Measurements from ENCODE around the gene STARD7. TPM values are rescaled to one million over a fixed set of nuclear protein-coding genes. Genes with fewer than 3 reads are reported as not detected.

Gene STARD7
- total RNA-seq, 1 donor from 2014 or later: 206 TPM

- Mint-ChIP-seq H3K4me3 (ENCODE audit: low read depth) (no peak overlapping the region), H3K27me3 (ENCODE audit: low read depth) (no peaks in the 10 kb centered on the region), H3K4me1 (ENCODE audit: low read depth) (peaks cover 7% of the 10 kb centered on the region), H3K9me3 (no peaks in the 10 kb centered on the region), H3K36me3 (ENCODE audit: low read depth) (peaks cover 49% of the 10 kb centered on the region), H3K27ac (no peak overlapping the region)
- no peak for DNase-seq (ENCODE audit: low spot score)
- intact Hi-C loops (cut with micrococcal nuclease): no loop called here
These were observed 23.6 kb downstream of the STARD7 start for GRCh38 chr2:96184989-96185388.

GRCh38 chr2:96184188-96184587 is 24.4 kb downstream of the STARD7 start:
- Mint-ChIP-seq H3K4me3 (ENCODE audit: low read depth) (no peak overlapping the region), H3K27ac (no peak overlapping the region)

GRCh38 chr2:96181529-96181928 is 27.1 kb downstream of the STARD7 start:
- Mint-ChIP-seq H3K36me3 (ENCODE audit: low read depth) (peaks cover 30% of the 10 kb centered on the region), H3K27me3 (ENCODE audit: low read depth) (peaks cover 1% of the 10 kb centered on the region), H3K27ac (no peak overlapping the region), H3K4me1 (ENCODE audit: low read depth) (peaks cover 7% of the 10 kb centered on the region), H3K4me3 (ENCODE audit: low read depth) (no peak overlapping the region), H3K9me3 (no peaks in the 10 kb centered on the region)
- DNase-seq (ENCODE audit: low spot score): no peak
- intact Hi-C loops (cut with micrococcal nuclease): no loop called here

More at GRCh38 chr2:96184188-96184587, 24.4 kb downstream of the STARD7 start:
- no peaks in the 10 kb centered on the region for H3K27me3 Mint-ChIP-seq (ENCODE audit: low read depth)
- no peak for DNase-seq (ENCODE audit: low spot score)
- H3K36me3 Mint-ChIP-seq (ENCODE audit: low read depth): peaks cover 44% of the 10 kb centered on the region
- peaks cover 7% of the 10 kb centered on the region for H3K4me1 Mint-ChIP-seq (ENCODE audit: low read depth)
- no peaks in the 10 kb centered on the region for H3K9me3 Mint-ChIP-seq
- intact Hi-C loops (cut with micrococcal nuclease): no loop called here

GRCh38 chr2:96180521-96180920 is 28.1 kb downstream of the STARD7 start:
- DNase-seq (ENCODE audit: low spot score): no peak
- Mint-ChIP-seq H3K9me3 (no peaks in the 10 kb centered on the region), H3K27ac (no peak overlapping the region), H3K36me3 (ENCODE audit: low read depth) (peaks cover 19% of the 10 kb centered on the region), H3K4me3 (ENCODE audit: low read depth) (no peak overlapping the region), H3K27me3 (ENCODE audit: low read depth) (peaks cover 1% of the 10 kb centered on the region), H3K4me1 (ENCODE audit: low read depth) (peaks cover 7% of the 10 kb centered on the region)
- intact Hi-C loops (cut with micrococcal nuclease): no loop called here

GRCh38 chr2:96180002-96180401 is 28.6 kb downstream of the STARD7 start:
- DNase-seq (ENCODE audit: low spot score): no peak
- intact Hi-C loops (cut with micrococcal nuclease): no loop called here
- Mint-ChIP-seq H3K27ac (no peak overlapping the region), H3K4me3 (ENCODE audit: low read depth) (no peak overlapping the region), H3K4me1 (ENCODE audit: low read depth) (peaks cover 7% of the 10 kb centered on the region), H3K9me3 (no peaks in the 10 kb centered on the region), H3K27me3 (ENCODE audit: low read depth) (peaks cover 1% of the 10 kb centered on the region), H3K36me3 (ENCODE audit: low read depth) (peaks cover 14% of the 10 kb centered on the region)

- no peaks in the 10 kb centered on the region for H3K36me3 Mint-ChIP-seq (ENCODE audit: low read depth)
- no peak overlapping the region for H3K4me3 Mint-ChIP-seq (ENCODE audit: low read depth)
- intact Hi-C loops (cut with micrococcal nuclease): loop anchor here (10.0 kb wide), 1 partner anchor 152 kb away; no protein-coding TSS in a partner anchor
- no peak for DNase-seq (ENCODE audit: low spot score)
- no peak overlapping the region for H3K27ac Mint-ChIP-seq
- peaks cover 19% of the 10 kb centered on the region for H3K4me1 Mint-ChIP-seq (ENCODE audit: low read depth)
- peaks cover 1% of the 10 kb centered on the region for H3K27me3 Mint-ChIP-seq (ENCODE audit: low read depth)
- no peaks in the 10 kb centered on the region for H3K9me3 Mint-ChIP-seq
These were observed 32.0 kb downstream of the STARD7 start for GRCh38 chr2:96176661-96177060.

- intact Hi-C loops (cut with micrococcal nuclease): loop anchor here (1.0 to 10.0 kb wide), 2 partner anchors 38 to 151 kb away; partner anchors contain the start of gene ASTL
- Mint-ChIP-seq H3K27ac (no peak overlapping the region), H3K9me3 (no peaks in the 10 kb centered on the region), H3K27me3 (ENCODE audit: low read depth) (peaks cover 1% of the 10 kb centered on the region), H3K36me3 (ENCODE audit: low read depth) (no peaks in the 10 kb centered on the region), H3K4me3 (ENCODE audit: low read depth) (no peak overlapping the region), H3K4me1 (ENCODE audit: low read depth) (peaks cover 19% of the 10 kb centered on the region)
- no peak for DNase-seq (ENCODE audit: low spot score)
These were observed 32.7 kb downstream of the STARD7 start for GRCh38 chr2:96175951-96176350.

GRCh38 chr2:96174251-96175144 is 34.1 kb downstream of the STARD7 start:
- no peaks in the 10 kb centered on the region for H3K36me3 Mint-ChIP-seq (ENCODE audit: low read depth)
- peak; percentile 71 for DNase-seq (ENCODE audit: low spot score)
- no peak overlapping the region for H3K27ac Mint-ChIP-seq
- intact Hi-C loops (cut with micrococcal nuclease): loop anchor here (1.0 to 10.0 kb wide), 2 partner anchors 36 to 150 kb away; partner anchors contain the start of gene ASTL
- no peaks in the 10 kb centered on the region for H3K9me3 Mint-ChIP-seq
- H3K4me1 Mint-ChIP-seq (ENCODE audit: low read depth): peaks cover 15% of the 10 kb centered on the region
- peak overlapping the region; percentile 7 for H3K4me3 Mint-ChIP-seq (ENCODE audit: low read depth)
- peaks cover 1% of the 10 kb centered on the region for H3K27me3 Mint-ChIP-seq (ENCODE audit: low read depth)

GRCh38 chr2:96171831-96172230 is 36.8 kb downstream of the STARD7 start:
- peaks cover 6% of the 10 kb centered on the region for H3K9me3 Mint-ChIP-seq
- intact Hi-C loops (cut with micrococcal nuclease): loop anchor here (10.0 kb wide), 1 partner anchor 147 kb away; no protein-coding TSS in a partner anchor

GRCh38 chr2:96170626-96171025 is 38.0 kb downstream of the STARD7 start:
- H3K27me3 Mint-ChIP-seq (ENCODE audit: low read depth): no peaks in the 10 kb centered on the region
- no peak for DNase-seq (ENCODE audit: low spot score)
- peaks cover 33% of the 10 kb centered on the region for H3K4me1 Mint-ChIP-seq (ENCODE audit: low read depth)
- peaks cover 6% of the 10 kb centered on the region for H3K9me3 Mint-ChIP-seq
- H3K27ac Mint-ChIP-seq: no peak overlapping the region
- intact Hi-C loops (cut with micrococcal nuclease): loop anchor here (10.0 kb wide), 1 partner anchor 146 kb away; no protein-coding TSS in a partner anchor
- peaks cover 6% of the 10 kb centered on the region for H3K36me3 Mint-ChIP-seq (ENCODE audit: low read depth)
- no peak overlapping the region for H3K4me3 Mint-ChIP-seq (ENCODE audit: low read depth)

More at GRCh38 chr2:96171831-96172230, 36.8 kb downstream of the STARD7 start:
- Mint-ChIP-seq H3K36me3 (ENCODE audit: low read depth) (peaks cover 6% of the 10 kb centered on the region), H3K27ac (no peak overlapping the region), H3K4me1 (ENCODE audit: low read depth) (peaks cover 29% of the 10 kb centered on the region), H3K27me3 (ENCODE audit: low read depth) (peaks cover 1% of the 10 kb centered on the region), H3K4me3 (ENCODE audit: low read depth) (no peak overlapping the region)
- no peak for DNase-seq (ENCODE audit: low spot score)

- no peak for DNase-seq (ENCODE audit: low spot score)
- Mint-ChIP-seq H3K9me3 (peaks cover 6% of the 10 kb centered on the region), H3K4me3 (ENCODE audit: low read depth) (no peak overlapping the region), H3K4me1 (ENCODE audit: low read depth) (peaks cover 34% of the 10 kb centered on the region), H3K27me3 (ENCODE audit: low read depth) (no peaks in the 10 kb centered on the region), H3K36me3 (ENCODE audit: low read depth) (peaks cover 6% of the 10 kb centered on the region), H3K27ac (no peak overlapping the region)
- intact Hi-C loops (cut with micrococcal nuclease): loop anchor here (10.0 kb wide), 1 partner anchor 145 kb away; no protein-coding TSS in a partner anchor
These were observed 38.6 kb downstream of the STARD7 start for GRCh38 chr2:96169868-96170507.

- H3K9me3 Mint-ChIP-seq: peaks cover 6% of the 10 kb centered on the region
- intact Hi-C loops (cut with micrococcal nuclease): no loop called here
- H3K36me3 Mint-ChIP-seq (ENCODE audit: low read depth): peaks cover 6% of the 10 kb centered on the region
- no peak overlapping the region for H3K4me3 Mint-ChIP-seq (ENCODE audit: low read depth)
- H3K27ac Mint-ChIP-seq: peak overlapping the region; percentile 71
- H3K4me1 Mint-ChIP-seq (ENCODE audit: low read depth): peaks cover 44% of the 10 kb centered on the region
- no peak for DNase-seq (ENCODE audit: low spot score)
- no peaks in the 10 kb centered on the region for H3K27me3 Mint-ChIP-seq (ENCODE audit: low read depth)
These were observed 41.1 kb downstream of the STARD7 start for GRCh38 chr2:96167407-96168013.

All from activated T-helper 2 cell treated with anti-CD3 and anti-CD28 coated beads, Interferon-gamma antibody, Interleukin-2, Interleukin-4, amounts not matched to agents 10 μg/mL and 5 μg/mL and 100 μg/mL, durations not matched to agents 14 hours and 24 hours and 36 hours (primary cell).